ENCODE results near the gene CYP2F1.
A peak's percentile ranks its signal among the peaks of the same experiment; 100 is the strongest.
"Not testable (repeated sequence)": the region's sequence is repeated elsewhere in the genome, so short reads cannot be mapped to it uniquely, and the experiment has no call there.

Gene CYP2F1

GRCh38 chr19:41114132-41114531 is at the start of gene CYP2F1:
Gene CYP2F1 (plus strand): TSS chr19:41114432. CDS start chr19:41116189, 1,757 bp downstream.
- DNase-seq: no peak

GRCh38 chr19:41064974-41065569 is 49.2 kb upstream of the CYP2F1 start:
- DNase-seq: no peak

- no peak for DNase-seq
Observed at GRCh38 chr19:41076286-41076685, 37.9 kb upstream of the CYP2F1 start.

GRCh38 chr19:41083516-41083915 is 30.7 kb upstream of the CYP2F1 start:
- no peak for DNase-seq

- DNase-seq: no peak
Observed at GRCh38 chr19:41085748-41086415, 28.4 kb upstream of the CYP2F1 start.

- no peak for DNase-seq
Observed at GRCh38 chr19:41088151-41088550, 26.1 kb upstream of the CYP2F1 start, which contains the start of gene CYP2A13. Gene CYP2A13 (plus strand): TSS chr19:41088451. CDS start chr19:41088472, 21 bp downstream.

- DNase-seq: no peak
Observed at GRCh38 chr19:41089959-41090358, 24.3 kb upstream of the CYP2F1 start.

GRCh38 chr19:41095703-41096102 is 18.5 kb upstream of the CYP2F1 start:
- DNase-seq: no peak

- DNase-seq: no peak
Observed at GRCh38 chr19:41096353-41096752, 17.9 kb upstream of the CYP2F1 start.

GRCh38 chr19:41097302-41097701 is 16.9 kb upstream of the CYP2F1 start:
- no peak for DNase-seq

GRCh38 chr19:41098762-41099161 is 15.5 kb upstream of the CYP2F1 start:
- DNase-seq: no peak

- DNase-seq: not testable (repeated sequence)
Observed at GRCh38 chr19:41102210-41102609, 12.0 kb upstream of the CYP2F1 start.

- DNase-seq: no peak
Observed at GRCh38 chr19:41106177-41106576, 8.1 kb upstream of the CYP2F1 start.

GRCh38 chr19:41111296-41111695 is 2.9 kb upstream of the CYP2F1 start:
- DNase-seq: no peak

GRCh38 chr19:41111750-41112295 is 2.4 kb upstream of the CYP2F1 start:
- DNase-seq: no peak

- DNase-seq: no peak
Observed at GRCh38 chr19:41112728-41113290, 1.4 kb upstream of the CYP2F1 start.

GRCh38 chr19:41116261-41116660 is 2.0 kb downstream of the CYP2F1 start:
- DNase-seq: no peak

- DNase-seq: peak; percentile 32
Observed at GRCh38 chr19:41120929-41121911, 7.0 kb downstream of the CYP2F1 start.

GRCh38 chr19:41122846-41123245 is 8.6 kb downstream of the CYP2F1 start:
- DNase-seq: not testable (repeated sequence)

GRCh38 chr19:41123716-41124294 is 9.6 kb downstream of the CYP2F1 start:
- no peak for DNase-seq

- DNase-seq: peak; percentile 39
Observed at GRCh38 chr19:41126765-41127203, 12.6 kb downstream of the CYP2F1 start.

GRCh38 chr19:41127362-41127761 is 13.1 kb downstream of the CYP2F1 start:
- not testable (repeated sequence) for DNase-seq

All from activated CD8-positive, alpha-beta memory T cell treated with anti-CD3 and anti-CD28 coated beads, Interleukin-2, amount 50 U/mL, for 4 hours (primary cell).